ENCODE results near the gene IFT122. TPM values are rescaled to one million over a fixed set of nuclear protein-coding genes. Genes with fewer than 3 reads are reported as not detected.

The IFT122 gene
- total and polyA plus RNA-seq, 2 donors from 2014 or later: 18.4 to 59.2 TPM

DNA sequence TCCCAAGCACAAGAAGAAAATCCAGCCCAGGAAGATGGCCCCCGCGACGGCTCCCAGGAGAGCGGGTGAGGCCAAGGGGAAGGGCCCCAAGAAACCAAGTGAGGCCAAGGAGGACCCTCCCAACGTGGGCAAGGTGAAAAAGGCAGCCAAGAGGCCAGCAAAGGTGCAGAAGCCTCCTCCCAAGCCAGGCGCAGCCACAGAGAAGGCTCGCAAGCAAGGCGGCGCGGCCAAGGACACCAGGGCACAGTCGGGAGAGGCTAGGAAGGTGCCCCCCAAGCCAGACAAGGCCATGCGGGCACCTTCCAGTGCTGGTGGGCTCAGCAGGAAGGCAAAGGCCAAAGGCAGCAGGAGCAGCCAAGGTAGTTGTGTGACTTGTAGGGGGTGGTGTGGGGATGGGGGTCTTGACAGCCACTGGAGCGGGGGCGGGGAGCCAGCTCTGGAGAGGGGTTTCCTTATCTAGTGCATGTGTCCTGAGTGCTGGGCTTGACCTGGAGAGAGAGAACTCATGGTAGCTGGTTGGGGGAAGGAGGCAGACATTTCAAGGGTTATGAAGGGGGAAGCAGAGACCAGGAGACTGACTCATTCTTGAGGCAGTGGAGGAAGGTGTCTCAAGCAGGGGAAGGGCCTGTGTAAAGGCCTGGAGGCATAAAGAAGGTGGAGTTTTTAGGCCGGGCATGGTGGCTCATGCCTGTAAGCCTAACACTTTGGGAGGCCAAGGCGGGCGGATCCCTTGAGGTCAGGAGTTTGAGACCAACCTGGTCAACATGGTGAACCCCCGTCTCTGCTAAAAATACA lies 109.2 kb downstream of the IFT122 start:
- no peaks in the 10 kb centered on the region for H3K36me3 ChIP-seq (ENCODE audit: control insufficient read depth in 2 of 3, insufficient read depth in 3 of 3, low read length in 3 of 3)
- no peak overlapping the region for H3K4me3 ChIP-seq (ENCODE audit: low read length in 3 of 3)
- intact Hi-C loops (cut with DNase I): no loop called here
- H3K27me3 ChIP-seq (ENCODE audit: control insufficient read depth, insufficient read depth, low read length): no peaks in the 10 kb centered on the region
- DNase-seq: no peak
- H3K4me1 ChIP-seq (ENCODE audit: control insufficient read depth in 2 of 3, insufficient read depth in 2 of 3, low read depth in 1 of 3, low read length in 3 of 3): no peaks in the 10 kb centered on the region
- FAIRE-seq: no peak
- TF ChIP-seq, protein P1, sequence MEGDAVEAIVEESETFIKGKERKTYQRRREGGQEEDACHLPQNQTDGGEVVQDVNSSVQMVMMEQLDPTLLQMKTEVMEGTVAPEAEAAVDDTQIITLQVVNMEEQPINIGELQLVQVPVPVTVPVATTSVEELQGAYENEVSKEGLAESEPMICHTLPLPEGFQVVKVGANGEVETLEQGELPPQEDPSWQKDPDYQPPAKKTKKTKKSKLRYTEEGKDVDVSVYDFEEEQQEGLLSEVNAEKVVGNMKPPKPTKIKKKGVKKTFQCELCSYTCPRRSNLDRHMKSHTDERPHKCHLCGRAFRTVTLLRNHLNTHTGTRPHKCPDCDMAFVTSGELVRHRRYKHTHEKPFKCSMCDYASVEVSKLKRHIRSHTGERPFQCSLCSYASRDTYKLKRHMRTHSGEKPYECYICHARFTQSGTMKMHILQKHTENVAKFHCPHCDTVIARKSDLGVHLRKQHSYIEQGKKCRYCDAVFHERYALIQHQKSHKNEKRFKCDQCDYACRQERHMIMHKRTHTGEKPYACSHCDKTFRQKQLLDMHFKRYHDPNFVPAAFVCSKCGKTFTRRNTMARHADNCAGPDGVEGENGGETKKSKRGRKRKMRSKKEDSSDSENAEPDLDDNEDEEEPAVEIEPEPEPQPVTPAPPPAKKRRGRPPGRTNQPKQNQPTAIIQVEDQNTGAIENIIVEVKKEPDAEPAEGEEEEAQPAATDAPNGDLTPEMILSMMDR (IDR thresholded peaks at IDR 0.05; ENCODE audit: borderline replicate concordance, extremely low read depth, insufficient read depth): no peak
- H3K27ac ChIP-seq (ENCODE audit: low read depth in 2 of 2, low read length in 2 of 2): no peak overlapping the region
- no peaks in the 10 kb centered on the region for H3K9me3 ChIP-seq (ENCODE audit: control insufficient read depth in 2 of 3, insufficient read depth in 1 of 3, low read length in 3 of 3)
- H3K9ac ChIP-seq (ENCODE audit: low read length in 3 of 3): no peak overlapping the region

DNA sequence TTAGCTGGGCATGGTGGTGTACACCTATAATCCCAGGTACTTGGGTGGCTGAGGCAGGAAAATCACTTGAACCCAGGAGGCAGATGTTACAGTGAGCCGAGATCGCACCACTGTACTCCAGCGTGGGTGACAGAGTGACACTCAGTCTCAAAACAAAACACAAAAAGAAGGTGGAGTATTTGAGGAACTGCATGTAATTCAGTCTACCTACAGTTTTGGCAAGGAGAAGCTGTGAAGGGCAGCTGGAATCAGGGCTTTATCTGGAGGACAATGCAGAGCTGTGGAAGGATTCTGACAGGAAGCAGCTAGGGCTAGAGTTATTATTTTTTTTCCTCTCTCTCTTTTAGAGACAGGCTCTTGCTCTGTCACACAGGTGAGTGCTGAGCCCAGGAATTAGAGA lies 109.8 kb downstream of the IFT122 start:
- H3K4me1 ChIP-seq (ENCODE audit: control insufficient read depth in 2 of 3, insufficient read depth in 2 of 3, low read depth in 1 of 3, low read length in 3 of 3): peaks cover 0 to 2% (median 0%) of the 10 kb centered on the region in 3 donors
- no peak overlapping the region for H3K4me3 ChIP-seq (ENCODE audit: low read length in 3 of 3)
- no peaks in the 10 kb centered on the region for H3K36me3 ChIP-seq (ENCODE audit: control insufficient read depth in 2 of 3, insufficient read depth in 3 of 3, low read length in 3 of 3)
- H3K9ac ChIP-seq (ENCODE audit: low read length in 3 of 3): no peak overlapping the region
- no peak for FAIRE-seq
- intact Hi-C loops (cut with DNase I): no loop called here
- H3K27ac ChIP-seq (ENCODE audit: low read depth in 2 of 2, low read length in 2 of 2): no peak overlapping the region
- TF ChIP-seq, protein P1 (IDR thresholded peaks at IDR 0.05; ENCODE audit: borderline replicate concordance, extremely low read depth, insufficient read depth): no peak
- no peaks in the 10 kb centered on the region for H3K27me3 ChIP-seq (ENCODE audit: control insufficient read depth, insufficient read depth, low read length)
- no peaks in the 10 kb centered on the region for H3K9me3 ChIP-seq (ENCODE audit: control insufficient read depth in 2 of 3, insufficient read depth in 1 of 3, low read length in 3 of 3)
- no peak for DNase-seq

DNA sequence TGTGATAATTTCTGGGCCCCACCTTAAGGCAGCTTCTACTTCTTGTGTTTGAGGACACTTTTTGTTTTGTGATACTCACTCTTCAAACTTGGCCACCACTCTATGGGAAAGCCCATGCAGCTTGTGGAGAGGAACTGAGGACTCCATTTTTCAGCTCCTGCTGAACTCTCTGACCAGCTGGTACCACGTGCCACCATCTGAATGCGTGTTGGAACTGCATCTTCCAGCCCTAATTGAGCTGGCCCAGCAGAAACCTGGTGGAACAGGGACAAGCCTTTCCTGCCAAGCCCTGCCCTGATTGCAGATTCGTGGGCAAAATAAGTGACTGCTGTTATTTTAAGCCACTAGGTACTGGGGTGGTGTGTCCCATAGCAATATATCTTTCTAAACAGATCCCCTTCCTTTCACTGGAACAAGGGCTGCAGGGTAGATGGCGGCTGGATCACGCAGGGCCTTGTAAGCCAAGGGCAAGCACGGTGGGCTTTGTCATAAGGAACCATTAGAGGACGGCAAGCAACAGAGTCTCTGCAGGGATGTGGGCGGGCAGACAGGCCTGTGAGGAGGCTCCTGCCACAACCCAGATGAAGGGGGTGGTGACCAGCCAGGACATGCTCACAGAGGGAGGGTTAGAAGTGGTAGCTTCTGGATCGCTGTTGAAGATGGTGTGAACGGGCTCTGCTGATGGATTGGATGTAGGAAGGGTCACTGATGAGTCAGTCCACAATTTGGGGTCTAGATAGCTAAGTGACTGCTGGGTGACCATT lies 112.4 kb downstream of the IFT122 start:
- TF ChIP-seq, protein P1 (IDR thresholded peaks at IDR 0.05; ENCODE audit: borderline replicate concordance, extremely low read depth, insufficient read depth): no peak
- FAIRE-seq: no peak
- Histone ChIP-seq H3K9me3 (ENCODE audit: control insufficient read depth in 2 of 3, insufficient read depth in 1 of 3, low read length in 3 of 3) (no peaks in the 10 kb centered on the region), H3K27ac (ENCODE audit: low read depth in 2 of 2, low read length in 2 of 2) (no peak overlapping the region), H3K27me3 (ENCODE audit: control insufficient read depth, insufficient read depth, low read length) (no peaks in the 10 kb centered on the region), H3K4me1 (ENCODE audit: control insufficient read depth in 2 of 3, insufficient read depth in 2 of 3, low read depth in 1 of 3, low read length in 3 of 3) (peaks cover 0 to 4% (median 0%) of the 10 kb centered on the region in 3 donors), H3K36me3 (ENCODE audit: control insufficient read depth in 2 of 3, insufficient read depth in 3 of 3, low read length in 3 of 3) (no peaks in the 10 kb centered on the region), H3K9ac (ENCODE audit: low read length in 3 of 3) (no peak overlapping the region), H3K4me3 (ENCODE audit: low read length in 3 of 3) (no peak overlapping the region)
- DNase-seq: no peak
- intact Hi-C loops (cut with DNase I): no loop called here
